ENCODE measurements around the gene SMTNL2.

SMTNL2 gene

GRCh38 chr17:4542003-4542725, 42.2 kb upstream of the SMTNL2 start:
- Histone ChIP-seq H3K9me2 (replicated peaks; ENCODE audit: insufficient read depth, low read length) (no peaks in the 10 kb centered on the region), H3K79me2 (ENCODE audit: low read length) (no peaks in the 10 kb centered on the region), H3K9me3 (replicated peaks; ENCODE audit: insufficient read depth, low read length) (no peaks in the 10 kb centered on the region), H3K27ac (ENCODE audit: low read length) (no peak overlapping the region), H3K4me1 (ENCODE audit: low read length) (no peaks in the 10 kb centered on the region), H3F3A (ENCODE audit: insufficient read depth, low read length) (no peaks in the 10 kb centered on the region), H3K4me2 (ENCODE audit: low read depth, low read length) (no peak overlapping the region), H4K20me1 (ENCODE audit: insufficient read depth, low read length) (no peaks in the 10 kb centered on the region), H3K36me3 (replicated peaks; ENCODE audit: insufficient read depth, low read length) (peaks cover 3% of the 10 kb centered on the region; the same call in 1 of the 2 replicates), H3K9ac (ENCODE audit: low read length) (no peak overlapping the region), H2AFZ (ENCODE audit: low read length) (no peak overlapping the region), H3K27me3 (replicated peaks; ENCODE audit: insufficient read depth, low read length) (no peaks in the 10 kb centered on the region), H3K4me3 (ENCODE audit: low read length) (no peak overlapping the region)
- no peak for DNase-seq
- no peak for TF ChIP-seq EZH2phosphoT487 (IDR thresholded peaks at IDR 0.05; ENCODE audit: low read length)
- TF ChIP-seq, protein P1, sequence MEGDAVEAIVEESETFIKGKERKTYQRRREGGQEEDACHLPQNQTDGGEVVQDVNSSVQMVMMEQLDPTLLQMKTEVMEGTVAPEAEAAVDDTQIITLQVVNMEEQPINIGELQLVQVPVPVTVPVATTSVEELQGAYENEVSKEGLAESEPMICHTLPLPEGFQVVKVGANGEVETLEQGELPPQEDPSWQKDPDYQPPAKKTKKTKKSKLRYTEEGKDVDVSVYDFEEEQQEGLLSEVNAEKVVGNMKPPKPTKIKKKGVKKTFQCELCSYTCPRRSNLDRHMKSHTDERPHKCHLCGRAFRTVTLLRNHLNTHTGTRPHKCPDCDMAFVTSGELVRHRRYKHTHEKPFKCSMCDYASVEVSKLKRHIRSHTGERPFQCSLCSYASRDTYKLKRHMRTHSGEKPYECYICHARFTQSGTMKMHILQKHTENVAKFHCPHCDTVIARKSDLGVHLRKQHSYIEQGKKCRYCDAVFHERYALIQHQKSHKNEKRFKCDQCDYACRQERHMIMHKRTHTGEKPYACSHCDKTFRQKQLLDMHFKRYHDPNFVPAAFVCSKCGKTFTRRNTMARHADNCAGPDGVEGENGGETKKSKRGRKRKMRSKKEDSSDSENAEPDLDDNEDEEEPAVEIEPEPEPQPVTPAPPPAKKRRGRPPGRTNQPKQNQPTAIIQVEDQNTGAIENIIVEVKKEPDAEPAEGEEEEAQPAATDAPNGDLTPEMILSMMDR (IDR thresholded peaks at IDR 0.05; ENCODE audit: low read length), result no peak
- TF ChIP-seq EZH2 (optimal IDR thresholded peaks at IDR 0.05; ENCODE audit: low read depth, low read length), result no peak

- H3K4me1 ChIP-seq (ENCODE audit: low read length), result no peaks in the 10 kb centered on the region
- no peak for DNase-seq
- H3K36me3 ChIP-seq (replicated peaks; ENCODE audit: insufficient read depth, low read length), result peaks cover 3% of the 10 kb centered on the region
- H3K9me2 ChIP-seq (replicated peaks; ENCODE audit: insufficient read depth, low read length), result no peaks in the 10 kb centered on the region
- H3K4me2 ChIP-seq (ENCODE audit: low read depth, low read length), result no peak overlapping the region
- no peak overlapping the region for H2AFZ ChIP-seq (ENCODE audit: low read length)
- TF ChIP-seq EZH2 (optimal IDR thresholded peaks at IDR 0.05; ENCODE audit: low read depth, low read length) (no peak), EZH2phosphoT487 (IDR thresholded peaks at IDR 0.05; ENCODE audit: low read length) (no peak)
- TF ChIP-seq, protein P1 (IDR thresholded peaks at IDR 0.05; ENCODE audit: low read length), result no peak
- no peak overlapping the region for H3K9ac ChIP-seq (ENCODE audit: low read length)
- H3K9me3 ChIP-seq (replicated peaks; ENCODE audit: insufficient read depth, low read length), result no peaks in the 10 kb centered on the region
- no peaks in the 10 kb centered on the region for H3F3A ChIP-seq (ENCODE audit: insufficient read depth, low read length)
- H3K79me2 ChIP-seq (ENCODE audit: low read length), result no peaks in the 10 kb centered on the region
- H3K27me3 ChIP-seq (replicated peaks; ENCODE audit: insufficient read depth, low read length), result no peaks in the 10 kb centered on the region
- H3K4me3 ChIP-seq (ENCODE audit: low read length), result no peak overlapping the region
- no peak overlapping the region for H3K27ac ChIP-seq (ENCODE audit: low read length)
- H4K20me1 ChIP-seq (ENCODE audit: insufficient read depth, low read length), result no peaks in the 10 kb centered on the region
Observed at GRCh38 chr17:4542726-4543191, 41.6 kb upstream of the SMTNL2 start.

GRCh38 chr17:4543557-4544026, 40.7 kb upstream of the SMTNL2 start:
- no peak for DNase-seq
- Histone ChIP-seq H3K9ac (ENCODE audit: low read length) (no peak overlapping the region), H4K20me1 (ENCODE audit: insufficient read depth, low read length) (no peaks in the 10 kb centered on the region), H3K4me2 (ENCODE audit: low read depth, low read length) (no peak overlapping the region), H3K9me3 (replicated peaks; ENCODE audit: insufficient read depth, low read length) (no peaks in the 10 kb centered on the region), H2AFZ (ENCODE audit: low read length) (no peak overlapping the region), H3K36me3 (replicated peaks; ENCODE audit: insufficient read depth, low read length) (peaks cover 3% of the 10 kb centered on the region), H3K27me3 (replicated peaks; ENCODE audit: insufficient read depth, low read length) (no peaks in the 10 kb centered on the region), H3K79me2 (ENCODE audit: low read length) (no peaks in the 10 kb centered on the region), H3K9me2 (replicated peaks; ENCODE audit: insufficient read depth, low read length) (no peaks in the 10 kb centered on the region), H3F3A (ENCODE audit: insufficient read depth, low read length) (no peaks in the 10 kb centered on the region), H3K4me1 (ENCODE audit: low read length) (no peaks in the 10 kb centered on the region), H3K27ac (ENCODE audit: low read length) (no peak overlapping the region), H3K4me3 (ENCODE audit: low read length) (no peak overlapping the region)
- no peak for TF ChIP-seq EZH2 (optimal IDR thresholded peaks at IDR 0.05; ENCODE audit: low read depth, low read length)
- TF ChIP-seq, protein P1 (IDR thresholded peaks at IDR 0.05; ENCODE audit: low read length), result no peak
- TF ChIP-seq EZH2phosphoT487 (IDR thresholded peaks at IDR 0.05; ENCODE audit: low read length), result no peak

Measured in MM.1S (cell line).